Stimulated activated CD8-positive, alpha-beta memory T cell treated with anti-CD3 and anti-CD28 coated beads, Interleukin-15, amount 100 ng/mL, for 4 hours (primary cell): Measurements from ENCODE around the gene GADL1.

Experiments used
- DNase-seq, 2 donors: peaks; one replicate each; pipeline ENCODE4 v3.0.0-alpha.2; 2020; ENCODE audit warnings: low read depth in 2 of 2

GADL1 gene, protein sequence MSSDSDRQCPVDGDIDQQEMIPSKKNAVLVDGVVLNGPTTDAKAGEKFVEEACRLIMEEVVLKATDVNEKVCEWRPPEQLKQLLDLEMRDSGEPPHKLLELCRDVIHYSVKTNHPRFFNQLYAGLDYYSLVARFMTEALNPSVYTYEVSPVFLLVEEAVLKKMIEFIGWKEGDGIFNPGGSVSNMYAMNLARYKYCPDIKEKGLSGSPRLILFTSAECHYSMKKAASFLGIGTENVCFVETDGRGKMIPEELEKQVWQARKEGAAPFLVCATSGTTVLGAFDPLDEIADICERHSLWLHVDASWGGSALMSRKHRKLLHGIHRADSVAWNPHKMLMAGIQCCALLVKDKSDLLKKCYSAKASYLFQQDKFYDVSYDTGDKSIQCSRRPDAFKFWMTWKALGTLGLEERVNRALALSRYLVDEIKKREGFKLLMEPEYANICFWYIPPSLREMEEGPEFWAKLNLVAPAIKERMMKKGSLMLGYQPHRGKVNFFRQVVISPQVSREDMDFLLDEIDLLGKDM

DNA sequence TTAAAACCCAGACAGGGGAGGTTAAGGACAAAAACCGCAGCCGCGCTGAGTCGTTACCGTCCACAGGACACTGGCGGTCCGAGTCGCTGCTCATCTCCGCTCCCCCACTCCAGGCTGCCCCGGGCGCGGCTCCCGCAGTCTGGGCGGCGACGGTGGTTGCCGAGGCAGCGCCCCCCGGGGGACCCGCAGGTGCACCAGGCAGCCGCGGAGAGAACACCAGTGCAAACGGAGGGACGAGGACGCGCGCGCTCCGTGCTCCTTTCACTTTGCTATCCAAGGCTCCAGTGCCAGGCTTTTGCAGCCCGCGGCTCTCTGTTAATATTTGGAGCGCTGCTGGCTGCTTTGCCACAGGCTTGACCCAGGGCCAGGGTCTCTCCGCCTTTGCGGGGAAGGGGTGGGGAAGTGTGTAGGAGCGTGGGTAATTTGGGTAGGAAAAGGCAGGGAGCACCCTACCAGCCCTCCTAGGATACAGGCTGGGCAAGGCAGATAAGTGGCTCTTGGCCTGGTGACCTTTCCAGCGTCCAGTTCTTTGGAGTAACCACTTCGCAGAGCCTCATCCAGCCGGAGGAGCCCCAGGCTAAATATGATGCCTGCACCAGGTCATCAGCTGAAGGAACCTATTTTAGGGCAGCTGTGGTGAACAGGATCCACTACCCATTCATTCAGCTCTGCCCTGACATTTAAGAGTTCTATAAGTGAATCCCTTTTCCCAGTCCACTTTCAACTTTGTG is at the start of gene GADL1:
TSS of gene GADL1 (minus strand) at position 141 of the 731 bp plus-strand sequence. CDS start at position 94, 47 bp downstream.
- DNase-seq = no peak

DNA sequence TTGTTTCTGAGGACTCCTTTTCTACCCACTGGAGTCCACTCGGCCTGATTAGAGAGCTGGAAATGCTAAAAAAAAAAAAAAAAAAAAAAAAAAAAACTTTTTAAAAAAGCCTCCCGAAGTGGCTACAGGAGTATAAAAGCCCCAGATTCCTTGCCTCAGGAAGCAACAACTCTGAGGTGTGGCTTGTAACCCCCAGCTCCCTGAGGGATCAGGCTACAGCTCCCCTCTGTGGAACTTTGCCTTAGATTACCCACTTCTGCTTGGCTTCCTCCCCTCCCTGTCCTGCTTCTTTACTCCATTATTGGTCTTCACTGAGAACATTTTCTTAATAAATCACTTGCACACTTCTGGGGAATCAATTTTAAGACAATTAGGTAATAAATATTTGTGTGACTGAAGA is 49.7 kb upstream of the GADL1 start:
- no peak for DNase-seq

DNA sequence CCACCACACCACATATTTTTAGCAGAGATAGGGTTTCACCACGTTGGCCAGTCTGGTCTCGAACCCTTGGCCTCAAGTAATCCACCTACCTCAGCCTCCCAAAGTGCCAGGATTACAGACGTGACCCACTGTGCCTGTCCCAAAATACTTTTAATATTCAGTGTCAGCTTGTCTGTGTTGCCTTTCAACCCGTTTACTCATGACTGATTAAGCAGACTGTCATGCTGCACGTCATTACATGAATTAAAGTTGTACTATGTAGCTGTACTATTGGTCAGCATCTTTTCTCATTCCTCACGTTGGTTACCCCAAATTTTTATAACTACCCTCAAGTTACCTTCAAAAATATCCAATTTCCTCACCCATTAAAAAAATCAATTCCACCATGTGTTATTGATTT is 48.7 kb upstream of the GADL1 start:
- no peak for DNase-seq

DNA sequence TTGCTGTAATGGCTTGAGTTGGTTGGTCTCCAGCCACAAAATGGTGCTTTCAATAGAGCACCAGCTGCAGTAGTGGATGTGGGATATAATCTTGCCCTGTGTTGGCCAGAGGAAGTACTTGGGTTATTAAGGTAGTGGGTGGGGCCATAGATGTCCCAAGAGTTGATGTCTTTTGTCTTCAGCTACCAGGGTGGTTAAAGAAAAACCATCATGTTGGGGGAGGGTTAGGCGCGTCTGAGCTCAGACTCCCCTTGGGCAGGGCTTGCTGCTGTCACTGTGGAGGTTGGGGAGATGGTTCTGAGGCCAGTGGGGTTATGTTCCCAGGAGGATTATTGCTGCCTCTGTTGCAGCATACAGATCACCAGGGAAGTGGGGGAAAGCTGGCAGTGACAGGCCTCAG is 46.9 kb upstream of the GADL1 start:
- no peak for DNase-seq

DNA sequence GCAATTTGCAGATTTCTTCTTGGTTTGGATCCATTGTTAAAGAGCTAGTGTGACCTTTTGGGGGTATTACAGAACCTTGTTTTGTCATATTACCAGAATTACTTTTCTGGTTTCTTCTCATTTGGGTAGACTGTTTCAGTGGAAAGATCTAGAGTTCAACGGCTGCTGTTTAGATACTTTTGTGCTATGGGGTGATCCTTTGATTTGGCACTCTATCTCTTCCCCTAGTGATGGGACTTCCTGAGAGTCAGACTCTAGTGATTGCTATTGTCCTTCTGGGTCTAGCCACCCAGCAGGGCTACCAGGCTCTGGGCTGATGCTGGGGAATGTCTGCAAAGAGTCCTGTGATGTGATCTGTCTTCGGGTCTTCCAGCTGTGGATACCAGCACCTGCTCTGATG is 46.3 kb upstream of the GADL1 start:
- no peak for DNase-seq

DNA sequence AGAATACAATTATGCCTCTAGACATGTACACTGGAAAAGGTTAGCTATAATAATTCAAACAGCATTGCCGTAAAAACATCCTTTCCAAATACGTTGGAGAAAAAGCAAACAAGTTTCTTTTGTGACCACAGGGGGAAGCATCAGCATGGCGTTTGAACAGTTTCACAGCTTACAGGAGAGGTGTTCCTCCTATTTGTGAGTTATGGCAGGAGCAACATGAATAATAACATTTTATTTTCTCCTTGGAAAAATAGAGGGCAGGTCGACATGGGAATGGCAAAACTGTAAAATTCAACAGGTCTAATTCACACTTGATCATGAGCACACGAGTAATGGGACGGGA is 39.7 kb upstream of the GADL1 start:
- no peak for DNase-seq

DNA sequence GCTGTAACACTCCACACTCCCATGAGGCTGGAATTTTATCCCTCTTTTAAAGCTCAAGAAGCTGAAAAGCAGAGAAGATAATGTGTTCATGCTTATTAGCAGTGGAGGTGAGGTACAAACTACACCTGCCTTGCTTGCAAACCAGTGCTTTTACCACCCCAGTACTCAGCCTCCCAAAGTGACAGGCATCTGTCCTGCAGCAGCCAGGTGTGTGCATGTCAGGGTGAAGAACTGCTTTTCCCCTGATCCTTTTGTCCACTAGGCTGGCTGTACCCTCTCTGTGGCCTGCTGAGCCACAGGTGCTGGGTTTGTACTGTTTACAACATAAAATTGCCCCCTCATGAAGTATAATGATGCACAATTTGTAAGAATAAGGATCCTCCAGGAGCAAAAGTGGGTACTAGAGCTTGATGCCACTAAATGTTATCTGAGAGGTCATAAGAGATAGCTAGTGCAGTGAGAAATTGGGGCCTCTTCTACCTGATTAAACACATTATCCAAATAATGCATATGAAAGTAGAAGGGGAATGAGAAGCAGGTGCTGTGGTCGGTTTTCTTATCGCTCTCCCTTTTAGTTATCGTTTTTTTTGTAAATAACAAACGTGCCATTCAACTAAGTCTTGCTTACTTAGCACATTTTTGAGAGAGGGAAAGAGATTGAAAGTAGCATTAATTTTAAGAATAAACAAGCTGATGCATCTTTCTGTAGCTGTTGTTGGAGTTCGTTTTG is 39.2 kb upstream of the GADL1 start:
- no peak for DNase-seq

DNA sequence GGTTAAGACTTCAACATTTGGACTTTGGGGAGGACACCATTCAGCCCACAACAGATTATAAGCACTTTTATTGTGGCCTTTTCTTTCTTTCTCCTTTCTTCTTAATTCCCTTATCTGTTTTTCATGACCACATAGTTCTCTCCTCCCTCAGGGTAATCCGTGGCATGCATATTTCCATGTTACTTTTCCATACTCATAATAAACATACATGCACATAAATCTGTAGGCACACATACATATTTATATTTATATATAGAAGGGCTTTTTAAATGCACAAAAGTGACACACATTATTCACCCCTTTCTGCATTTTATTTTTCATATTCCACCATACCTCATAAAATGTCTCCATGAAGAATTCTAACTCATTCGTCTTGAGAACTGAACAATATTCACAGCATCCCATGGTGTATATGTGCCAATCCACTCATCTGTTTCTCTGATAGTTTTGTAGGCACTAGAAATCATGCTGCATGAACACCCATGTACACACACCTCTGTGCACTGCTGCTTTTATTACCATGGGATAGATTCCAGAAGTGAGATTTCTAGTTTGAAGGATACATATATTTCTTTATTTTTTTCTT is 38.1 kb upstream of the GADL1 start:
- no peak for DNase-seq

DNA sequence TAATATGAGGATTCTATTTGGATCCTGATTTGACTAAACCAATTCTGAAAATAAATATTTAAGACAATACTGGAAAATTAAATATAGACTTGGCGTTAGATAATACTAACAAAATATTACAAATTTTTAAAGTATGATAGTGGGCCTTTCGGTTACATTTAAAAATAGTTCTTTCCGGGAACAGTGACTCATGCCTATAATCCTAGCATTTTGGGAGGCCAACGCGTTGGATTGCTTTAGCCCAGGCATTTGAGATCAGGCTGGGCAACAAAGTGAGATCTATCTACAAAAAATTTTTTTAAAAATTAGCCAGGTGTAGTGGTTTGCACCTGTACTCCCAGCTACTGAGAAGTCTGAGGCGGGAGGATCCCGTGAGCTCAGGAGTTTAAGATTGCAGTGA is 30.3 kb upstream of the GADL1 start:
- no peak for DNase-seq

DNA sequence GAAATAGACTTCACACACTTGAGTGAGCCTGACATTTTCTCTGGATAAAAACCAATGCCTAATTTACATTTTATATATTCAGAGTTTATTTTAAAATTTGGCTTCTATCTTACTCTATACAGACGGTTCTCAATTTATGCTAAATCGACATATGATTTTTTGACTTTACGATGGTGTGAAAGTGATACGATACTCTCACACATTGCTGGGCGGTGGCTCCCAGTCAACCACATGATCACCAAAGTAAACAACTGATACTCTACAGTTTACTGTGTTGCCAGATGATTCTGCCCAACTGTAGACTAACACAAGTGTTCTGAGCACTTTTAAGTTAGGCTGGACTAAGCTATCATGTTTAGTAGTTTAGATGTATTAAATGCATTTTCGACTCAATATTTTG is 25.1 kb upstream of the GADL1 start:
- DNase-seq = no peak

DNA sequence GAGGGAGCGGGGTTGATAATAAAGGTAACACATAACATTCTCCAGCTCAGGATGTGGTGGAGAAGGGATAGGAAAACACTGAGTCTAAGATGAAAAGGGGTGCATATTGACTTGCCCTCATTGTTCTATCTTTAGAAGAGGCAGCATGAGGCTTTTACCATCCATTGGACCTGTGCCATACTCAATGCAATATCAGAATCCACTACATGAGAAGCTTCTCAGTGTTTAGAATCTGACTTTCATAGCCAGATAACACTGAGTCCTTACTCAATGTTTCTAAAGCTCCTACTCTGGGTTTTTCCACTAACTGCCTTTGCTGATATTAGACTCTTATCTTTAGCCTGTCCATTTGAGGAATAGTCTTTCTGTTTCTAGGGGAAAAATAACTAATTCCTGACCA is 24.3 kb upstream of the GADL1 start:
- no peak for DNase-seq

DNA sequence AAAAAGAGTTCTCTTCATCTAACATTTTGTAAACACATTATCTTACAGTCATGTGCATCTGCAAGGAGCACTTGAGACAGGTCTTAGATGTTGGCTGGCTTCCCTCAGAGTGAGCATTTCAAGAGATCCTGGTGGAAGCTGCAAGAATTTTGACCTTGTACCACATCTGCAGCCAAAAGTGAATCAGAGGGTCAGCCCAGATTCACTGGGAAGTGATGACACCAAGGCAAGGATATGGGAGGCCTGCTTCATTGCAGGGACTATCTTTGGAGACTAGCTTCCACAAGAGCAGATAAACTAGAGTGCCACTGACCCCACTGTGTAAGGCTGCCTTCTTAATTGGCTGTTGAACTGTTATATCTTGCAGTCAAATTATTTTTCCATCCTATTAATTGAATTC is 21.3 kb upstream of the GADL1 start:
- no peak for DNase-seq

DNA sequence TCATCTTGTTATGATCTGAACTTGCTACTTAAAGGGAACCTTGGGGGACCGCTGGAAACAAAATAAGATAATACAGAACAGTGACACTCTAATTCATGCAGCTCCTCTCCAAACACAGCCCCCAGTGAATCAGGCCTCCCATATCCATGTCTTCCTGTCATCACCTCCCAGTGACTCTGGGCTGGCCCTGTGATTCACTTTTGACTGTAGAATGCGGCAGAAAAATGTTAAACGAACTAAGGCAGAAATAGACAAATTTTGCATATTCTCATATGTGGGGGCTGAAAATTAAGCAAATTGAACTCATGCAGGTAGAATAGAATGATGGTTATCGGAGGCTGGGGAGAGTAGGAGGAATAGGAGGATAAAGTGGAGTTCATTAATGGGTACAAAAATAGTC is 20.2 kb upstream of the GADL1 start:
- no peak for DNase-seq

DNA sequence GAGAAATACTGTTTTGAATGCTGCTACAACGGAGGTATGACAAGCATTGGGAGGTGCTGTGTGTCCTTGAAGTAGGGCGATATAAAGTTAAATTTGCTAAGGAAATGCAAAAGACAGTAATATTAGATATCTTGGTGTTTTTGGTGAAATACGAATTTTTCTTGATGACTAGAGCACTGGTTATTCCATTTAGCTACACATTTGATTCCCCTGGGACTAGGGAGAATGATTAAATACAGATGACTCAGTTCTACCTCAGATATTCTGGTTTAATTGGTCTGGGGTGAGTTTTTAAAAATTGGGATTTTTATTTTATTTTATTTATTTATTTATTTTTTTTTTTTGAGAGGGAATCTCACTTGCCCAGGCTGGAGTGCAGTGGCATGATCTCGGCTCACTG is 18.7 kb upstream of the GADL1 start:
- DNase-seq = no peak

DNA sequence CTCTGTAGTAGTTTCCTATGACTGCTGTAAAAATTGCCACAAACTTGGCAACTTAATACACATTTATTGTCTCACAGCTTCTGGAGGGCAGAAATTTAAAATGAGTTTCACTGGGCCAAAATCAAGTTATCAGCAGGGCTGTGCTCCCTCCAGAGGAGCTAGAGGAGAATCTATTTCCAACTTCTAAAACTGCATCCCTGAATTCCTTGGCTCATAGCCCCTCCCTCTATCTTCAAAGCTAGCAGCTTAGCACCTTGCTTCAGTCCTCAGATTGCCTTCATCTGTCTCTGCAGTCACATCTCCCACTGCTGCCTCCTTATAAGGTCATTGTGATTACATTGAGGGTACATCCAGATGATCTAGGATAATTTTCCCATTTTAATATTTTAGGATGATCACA is 17.8 kb upstream of the GADL1 start:
- DNase-seq = no peak

DNA sequence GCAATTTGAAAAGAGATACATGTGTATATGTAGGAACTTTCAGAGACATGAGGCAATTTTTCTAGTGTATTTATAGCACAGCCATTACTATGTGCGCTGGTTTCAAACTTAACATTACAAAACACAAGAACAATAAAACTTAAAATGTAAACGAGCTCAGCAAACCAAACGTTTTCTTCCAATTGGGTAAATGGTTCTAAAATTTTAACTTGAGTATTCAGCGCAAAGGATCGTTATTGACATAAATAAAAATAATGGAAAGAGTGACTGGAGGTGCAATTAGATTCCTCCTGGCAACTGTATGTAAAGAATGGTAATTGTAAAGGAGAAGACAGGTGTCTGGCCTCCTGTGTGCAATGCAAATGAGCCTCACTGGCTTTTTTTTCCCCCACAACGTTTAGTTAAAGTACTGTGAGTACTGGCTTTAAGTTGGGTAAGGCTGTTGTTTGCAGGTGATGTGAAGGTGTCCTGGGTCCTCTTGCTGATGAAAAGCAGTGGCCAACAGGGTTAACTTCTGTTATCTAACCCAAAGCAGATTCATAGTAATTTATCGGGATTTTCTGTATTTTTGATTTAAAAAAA is 14.1 kb upstream of the GADL1 start:
- DNase-seq = no peak

DNA sequence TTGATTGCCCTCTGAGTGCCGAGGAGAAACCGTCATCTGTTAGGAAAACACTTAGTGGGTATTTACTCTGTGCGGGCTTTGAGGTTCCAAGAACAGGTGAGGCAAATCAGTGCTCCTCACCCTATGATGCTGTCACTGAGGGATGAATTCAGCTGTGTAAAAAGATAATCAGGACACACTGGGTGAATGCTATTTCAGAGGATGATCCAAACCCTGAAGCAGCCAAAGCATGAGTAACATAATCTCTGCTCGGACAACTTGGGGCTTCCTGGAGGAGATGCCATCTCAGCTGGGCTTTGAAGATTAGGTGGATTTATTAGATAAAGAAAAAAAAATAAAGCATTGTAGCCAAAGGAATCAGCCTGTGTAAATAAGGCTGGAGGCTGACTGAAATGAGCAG is 10.5 kb upstream of the GADL1 start:
- DNase-seq = no peak

DNA sequence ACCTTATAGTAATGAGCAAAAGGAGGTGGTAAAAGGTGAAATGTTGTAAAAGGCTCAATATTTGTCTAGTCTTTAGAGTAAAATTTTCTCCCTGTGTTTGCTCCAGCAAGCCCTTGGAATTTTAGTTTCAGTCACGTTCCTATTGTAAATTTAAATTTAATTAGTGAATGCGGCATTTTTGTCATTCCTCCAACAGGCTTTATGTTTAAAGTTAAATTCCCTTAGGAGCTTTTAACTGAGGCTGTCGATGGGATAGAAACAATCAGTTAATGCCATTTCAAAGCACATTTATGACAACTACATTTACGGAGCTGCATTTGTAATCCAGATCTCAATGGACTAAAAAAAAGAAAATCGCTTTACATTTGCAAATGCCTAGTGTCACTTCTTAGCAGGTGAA is 868 bp upstream of the GADL1 start:
- no peak for DNase-seq

DNA sequence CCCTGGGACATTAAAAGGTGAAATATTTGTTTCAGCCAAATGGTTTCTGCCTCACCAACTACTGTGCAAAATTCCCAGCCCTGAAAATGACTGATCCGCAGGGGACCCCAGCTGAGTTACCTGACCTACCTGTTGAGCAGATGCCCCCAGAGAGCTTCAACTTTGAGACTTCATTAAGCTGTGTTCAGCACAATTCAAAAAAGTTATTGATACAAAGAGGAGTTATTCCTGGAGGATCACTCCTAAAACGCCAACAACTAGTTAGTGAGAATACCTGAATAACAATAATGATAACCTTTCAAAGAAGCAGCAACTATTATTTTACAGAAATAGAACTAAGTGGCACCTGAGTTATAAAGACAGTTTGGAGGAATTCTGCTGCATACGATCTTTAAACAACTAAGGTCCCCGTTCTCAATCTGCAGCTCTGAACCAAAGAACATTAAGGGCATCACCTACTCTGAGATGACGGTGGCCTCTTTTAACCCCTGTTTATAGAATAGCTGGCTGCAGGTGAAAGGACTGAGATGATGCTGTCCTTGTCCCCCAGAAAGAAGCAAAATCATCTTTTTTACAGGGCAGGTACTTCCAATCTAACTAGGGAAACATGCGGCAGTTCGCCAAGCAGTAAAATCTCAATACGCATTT is 659 bp downstream of the GADL1 start:
- no peak for DNase-seq

DNA sequence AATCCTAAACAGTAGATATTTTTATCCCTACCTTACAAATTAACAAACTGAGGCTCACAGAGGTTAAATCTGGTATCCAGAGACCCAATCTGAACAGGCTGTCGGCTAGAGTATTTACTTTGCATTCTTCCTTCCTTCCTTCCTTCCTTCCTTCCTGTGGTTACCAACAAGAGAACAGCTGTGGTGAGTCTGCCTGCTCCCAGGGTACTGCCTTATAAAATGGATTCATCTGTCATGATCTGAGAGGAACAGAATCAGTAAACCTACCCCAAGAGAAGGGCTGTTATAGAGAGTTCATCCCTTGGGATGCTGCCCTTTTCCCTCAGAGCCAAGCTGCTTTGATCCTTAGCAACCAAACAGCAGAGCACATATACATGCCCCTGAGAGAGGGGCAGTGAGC is 3.6 kb downstream of the GADL1 start:
- no peak for DNase-seq

DNA sequence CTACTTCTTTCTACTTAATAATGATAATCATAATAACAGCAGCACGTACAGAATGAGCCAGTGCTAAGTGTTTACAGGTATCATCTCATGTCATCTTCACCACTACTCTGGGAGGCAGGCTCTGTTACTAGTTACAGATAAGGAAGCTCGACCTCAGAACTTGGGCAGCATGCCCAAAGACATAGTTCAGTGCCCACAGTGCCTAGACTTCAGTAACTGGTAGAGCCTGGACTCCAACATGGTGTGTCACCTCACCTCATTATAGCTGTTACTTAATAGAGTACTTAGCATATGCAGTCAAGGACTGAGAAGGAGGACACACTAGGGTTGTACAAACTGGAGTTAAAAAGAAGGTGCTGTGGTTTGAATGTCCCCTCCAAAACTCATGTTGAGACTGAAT is 7.6 kb downstream of the GADL1 start:
- no peak for DNase-seq
